HG02588 (cell line): Measurements from ENCODE around the gene MT1X.
A peak's percentile ranks its signal among the peaks of the same experiment; 100 is the strongest.
"Not testable (repeated sequence)": the region's sequence is repeated elsewhere in the genome, so short reads cannot be mapped to it uniquely, and the experiment has no call there.

Source experiments
- ATAC-seq: cut with Tn5 transposase; IDR thresholded peaks from one replicate; pipeline ENCODE4 v1.9.1; 2021; ENCODE audit warnings: mild to moderate bottlenecking, moderate library complexity; ENCODE audit not compliant: unreplicated experiment

Gene MT1X

DNA sequence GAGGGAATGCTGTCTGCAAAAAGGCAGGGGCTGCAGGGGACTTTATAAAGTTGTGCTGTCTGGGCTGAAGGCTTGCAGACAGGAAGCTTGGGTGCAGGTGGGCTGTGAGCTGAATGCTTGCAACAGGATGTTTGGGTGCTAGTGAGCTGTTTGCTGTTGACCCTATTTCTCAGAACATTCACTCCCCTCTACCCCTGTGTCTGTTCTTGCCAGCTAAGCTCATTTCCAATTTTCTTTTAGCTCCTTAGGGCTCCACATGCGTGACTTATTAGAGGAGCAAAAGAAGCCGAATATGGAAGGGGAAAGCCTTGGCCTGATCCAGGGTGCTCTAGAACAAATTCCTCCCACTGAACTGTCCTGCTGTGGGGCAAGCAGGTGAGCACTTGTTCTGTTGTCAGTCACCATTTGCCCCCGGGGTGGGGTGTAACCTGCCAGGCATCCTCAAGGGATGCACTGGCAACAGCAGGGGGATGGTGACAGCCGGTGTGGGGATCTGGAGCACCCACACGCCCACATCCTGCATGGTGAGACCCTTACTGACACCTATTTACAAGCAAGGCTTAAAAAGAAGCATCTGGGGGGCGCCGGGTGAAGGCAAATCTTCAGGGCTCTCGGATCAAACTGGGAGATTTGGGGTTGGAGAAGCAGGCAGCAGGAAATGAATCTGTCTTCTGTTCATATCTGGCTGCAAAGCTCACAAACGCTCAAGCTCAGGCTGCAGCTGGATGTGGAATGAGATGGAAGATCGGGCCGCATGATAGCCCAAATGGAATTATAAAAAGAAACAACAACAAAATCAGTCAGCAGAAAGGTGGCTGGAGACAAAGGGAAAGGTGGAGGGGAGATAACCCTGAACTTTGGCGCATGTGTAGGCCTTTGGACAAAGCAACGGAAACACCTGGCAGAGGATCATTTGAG is 26.5 kb downstream of the MT1X start:
- ATAC-seq = no peak

DNA sequence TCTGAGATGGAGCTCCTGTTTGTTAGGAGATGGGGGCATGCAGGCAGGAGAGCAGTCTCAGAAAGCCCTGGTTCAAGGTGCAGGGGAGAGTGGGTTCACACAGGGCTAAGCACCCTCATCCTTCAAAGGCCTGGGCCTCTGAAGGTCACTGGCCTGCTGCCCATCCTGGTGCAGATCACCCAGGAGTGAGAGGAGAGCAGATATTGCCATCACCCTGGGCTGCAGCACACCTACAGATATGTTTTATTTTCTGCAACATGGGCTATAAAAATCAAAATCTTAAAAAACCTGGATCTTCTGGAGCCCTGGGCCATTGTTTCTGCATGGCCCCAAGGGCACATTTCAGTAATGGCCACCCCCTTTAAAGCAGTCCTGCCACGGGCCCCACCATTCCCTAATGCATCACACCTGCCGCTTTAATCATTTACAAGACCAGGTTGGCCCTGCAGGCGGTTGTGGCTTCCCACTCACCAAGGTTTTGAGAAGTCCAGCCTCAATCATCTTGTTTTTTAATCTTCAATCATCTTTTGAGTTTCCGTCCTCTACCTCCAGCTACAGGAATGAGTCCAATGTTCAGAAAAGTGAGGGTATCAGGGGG is 27.3 kb downstream of the MT1X start:
- no peak for ATAC-seq

DNA sequence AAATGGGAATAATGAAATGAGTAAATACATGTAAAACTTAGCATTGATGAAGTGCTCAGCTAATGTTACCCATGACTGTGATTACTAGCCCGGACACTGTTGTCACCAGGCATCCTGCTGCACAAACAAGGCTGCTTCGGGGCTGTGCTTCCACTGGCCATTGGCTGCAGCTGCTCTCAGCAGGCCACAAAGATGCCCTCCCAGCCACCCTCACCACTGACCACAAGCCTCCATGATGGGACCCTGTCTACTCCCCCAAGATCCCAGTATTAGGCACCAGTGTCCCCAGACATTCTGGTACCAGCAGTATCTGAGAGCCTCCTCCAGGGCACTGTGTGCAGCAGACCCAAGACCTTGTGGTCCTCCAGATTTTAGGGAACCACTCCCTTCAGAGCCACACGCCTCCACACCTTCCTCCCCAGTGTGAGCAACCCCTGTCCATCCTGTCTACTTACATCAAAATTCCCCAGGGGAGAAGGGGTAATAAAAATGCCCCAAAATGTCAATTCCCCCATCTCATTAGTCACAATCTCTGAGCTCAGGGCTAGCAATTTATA is 28.0 kb downstream of the MT1X start:
- ATAC-seq = no peak

DNA sequence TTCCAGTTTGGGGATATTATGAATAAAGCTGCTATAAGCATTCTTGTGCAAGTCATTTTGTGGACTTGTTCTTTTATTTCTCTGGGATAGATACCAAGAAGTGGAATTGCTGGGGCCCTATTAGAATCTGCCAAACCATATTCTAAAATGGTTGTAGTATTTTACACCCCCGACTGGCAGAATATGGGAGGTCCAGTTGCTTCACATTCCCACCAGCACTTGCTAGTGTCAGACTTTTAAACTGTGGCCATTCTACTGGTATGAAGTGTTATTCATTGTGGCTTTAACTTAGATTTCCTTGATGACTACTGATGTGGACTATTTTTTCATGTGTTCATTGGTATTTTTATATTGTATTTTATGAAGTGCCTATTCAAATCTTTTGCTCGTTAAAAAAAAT is 29.6 kb downstream of the MT1X start:
- ATAC-seq = no peak

DNA sequence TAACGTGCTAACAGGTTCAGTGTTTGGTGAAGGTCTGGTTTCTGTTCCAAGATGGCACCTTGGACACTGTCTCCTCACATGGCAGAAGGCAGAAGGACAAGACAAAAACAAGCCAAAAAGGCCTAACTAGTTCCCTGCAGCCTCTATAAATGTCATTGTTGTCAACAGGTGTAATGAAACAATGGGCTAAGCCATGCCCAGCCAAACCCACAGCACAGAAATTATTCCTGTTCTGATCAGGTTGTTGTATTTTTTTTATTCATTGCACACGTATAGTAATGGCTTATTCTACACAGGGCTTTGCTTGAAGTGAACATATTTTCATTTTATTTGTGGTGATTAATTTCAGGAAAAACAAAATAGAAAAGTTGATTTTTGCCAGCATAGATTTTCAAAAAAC is 31.5 kb downstream of the MT1X start:
- ATAC-seq = no peak

GRCh38 chr16:56715126-56715525 is 32.9 kb downstream of the MT1X start:
- ATAC-seq = no peak

GRCh38 chr16:56716761-56717160 is 34.5 kb downstream of the MT1X start:
- no peak for ATAC-seq

GRCh38 chr16:56717532-56717931 is 35.3 kb downstream of the MT1X start:
- not testable (repeated sequence) for ATAC-seq

DNA sequence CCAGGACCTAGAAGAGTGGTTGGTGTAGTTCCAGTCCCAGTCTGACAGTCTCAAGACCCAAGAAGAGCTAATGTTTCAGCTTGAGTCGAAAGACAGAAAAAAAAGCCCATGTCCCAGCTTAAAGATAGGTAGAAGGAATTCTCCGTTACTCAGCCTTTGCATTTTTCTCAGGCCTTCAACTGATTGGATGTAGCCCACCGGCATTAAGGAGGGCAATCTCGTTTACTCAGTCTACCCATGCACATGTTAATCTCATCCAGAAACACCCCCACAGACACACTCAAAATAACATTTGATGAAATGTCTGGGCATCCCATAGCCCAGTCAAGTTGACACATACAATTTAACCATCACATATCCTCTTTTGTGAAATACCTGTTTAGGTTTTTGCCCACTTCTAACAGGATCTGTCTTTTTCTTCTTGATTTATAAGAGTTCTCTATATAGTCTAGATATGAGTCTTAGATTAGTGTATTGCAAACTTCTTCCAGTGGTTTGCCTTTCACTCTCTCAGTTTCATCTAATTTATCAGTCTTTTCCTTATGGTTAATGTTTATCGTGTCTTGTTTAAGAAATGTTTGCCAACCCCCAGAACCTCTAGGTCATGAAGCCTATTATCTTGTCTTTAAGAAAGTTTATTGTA is 40.1 kb downstream of the MT1X start:
- no peak for ATAC-seq

DNA sequence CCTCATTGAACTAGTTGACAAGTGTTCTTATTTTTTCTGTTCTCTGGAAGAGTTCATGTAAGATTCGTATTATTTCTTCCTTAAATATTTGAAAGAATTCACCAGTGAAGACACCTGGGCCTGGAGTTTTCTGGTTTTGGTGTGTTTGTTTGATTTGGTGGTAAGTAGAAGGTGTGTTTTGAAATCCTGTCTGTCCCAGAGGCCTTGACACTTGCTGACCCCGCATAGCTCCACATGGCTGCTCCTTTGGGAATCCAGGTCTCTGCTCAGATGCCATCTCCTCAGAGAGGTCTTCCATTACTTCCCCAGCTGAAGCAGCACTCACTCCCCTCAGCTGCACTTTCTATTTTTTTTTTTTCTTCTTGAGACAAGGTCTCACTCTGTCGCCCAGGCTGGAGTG is 41.9 kb downstream of the MT1X start:
- ATAC-seq = no peak

- ATAC-seq = no peak
Observed at GRCh38 chr16:56726283-56726682, 44.0 kb downstream of the MT1X start.

GRCh38 chr16:56726926-56727325 is 44.7 kb downstream of the MT1X start:
- ATAC-seq = no peak

GRCh38 chr16:56728027-56728426 is 45.8 kb downstream of the MT1X start:
- no peak for ATAC-seq

- no peak for ATAC-seq
Observed at GRCh38 chr16:56728980-56729734, 46.9 kb downstream of the MT1X start.

DNA sequence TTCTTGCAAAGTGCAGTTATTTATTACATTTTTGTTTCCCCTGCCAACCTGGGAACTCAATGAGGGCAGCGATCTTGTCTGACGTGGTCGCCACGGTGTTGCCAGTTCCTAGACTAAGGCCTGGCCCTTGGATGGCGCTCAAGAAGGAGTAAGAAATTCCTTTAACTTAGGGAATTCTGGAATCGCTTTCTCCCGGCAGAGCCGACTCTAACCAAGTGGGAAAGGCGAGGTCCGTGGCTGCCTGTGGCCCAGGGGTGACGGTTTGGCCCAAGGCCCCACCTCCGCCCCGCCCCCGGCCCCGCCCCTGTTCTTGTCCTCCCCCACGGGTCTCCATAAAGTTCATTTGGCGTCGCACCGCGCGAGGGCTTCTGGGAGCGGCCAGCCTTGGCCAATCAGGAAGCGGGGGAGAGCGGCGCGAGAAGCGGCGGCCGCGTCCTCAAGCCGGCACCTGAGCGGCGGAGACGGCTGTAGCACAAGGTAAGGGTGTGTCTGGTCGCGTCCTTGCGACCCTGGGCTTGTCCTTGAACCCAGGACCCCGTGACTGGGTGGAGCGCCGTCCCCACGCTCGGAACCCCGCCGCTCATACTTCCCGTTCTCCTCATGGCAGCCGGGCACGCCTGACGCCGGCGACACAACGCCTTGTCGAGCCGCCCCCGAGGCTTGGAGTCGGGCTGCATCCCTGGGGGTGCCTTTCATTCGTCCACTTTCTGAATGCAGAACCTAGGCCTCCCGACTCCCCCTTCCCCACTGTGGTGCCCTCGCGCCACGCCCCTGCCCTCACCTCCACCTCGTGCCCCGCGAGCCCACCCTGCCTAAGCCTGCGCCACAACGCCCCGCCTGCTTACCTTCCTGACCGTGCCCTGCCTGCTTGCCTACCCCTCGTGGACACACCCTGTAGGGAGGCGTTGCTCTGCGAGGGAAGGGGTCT is 47.7 kb downstream of the MT1X start, which contains the start of gene NUP93:
NUP93 (plus strand) TSS at position 395 of the 928 bp plus-strand sequence. CDS start 18,119 bp downstream, outside the sequence.
- peak; percentile 79 for ATAC-seq

DNA sequence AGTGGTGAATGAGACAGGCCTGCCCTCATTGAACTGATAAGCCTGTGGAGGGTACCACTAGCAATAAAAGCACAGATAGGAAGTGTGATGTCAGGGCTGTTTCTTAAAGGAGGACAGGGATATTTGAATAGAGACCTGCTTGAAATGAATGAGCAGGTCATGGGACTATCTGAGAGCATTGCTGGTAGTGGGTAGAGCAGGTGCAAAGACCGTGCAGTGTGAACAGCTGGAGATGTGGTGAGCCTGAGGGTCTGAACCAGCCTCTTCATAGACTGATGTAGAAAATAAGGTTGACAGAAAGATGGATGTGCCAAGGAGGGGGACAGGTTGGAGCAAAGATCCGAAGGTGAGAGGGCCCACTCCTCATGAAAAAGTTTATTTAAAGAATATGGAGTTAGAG is 50.1 kb downstream of the MT1X start:
- peak; percentile 25 for ATAC-seq

- ATAC-seq = peak; percentile 42
Observed at GRCh38 chr16:56732832-56733231, 50.6 kb downstream of the MT1X start.
